Peyer's patch (tissue), 4 donors: ENCODE measurements around the gene ZNF329.

Experiments
- CTCF ChIP-seq, 6 experiments: fragments of 450-650 bp in 4 of 6; fragments of 200-600 bp in 2 of 6; sonication (generic) in 1 of 6; IDR thresholded peaks; one replicate each; pipeline ENCODE4 v1.5.1; 2017 to 2019; ENCODE audit warnings: antibody characterized with exemption in 6 of 6, mild to moderate bottlenecking in 3 of 6, moderate library complexity in 1 of 6
- POLR2A ChIP-seq, 2 donors: fragments of 450-650 bp; IDR thresholded peaks; one replicate each; pipeline ENCODE4 v1.5.1; 2017; ENCODE audit warnings: antibody characterized with exemption in 2 of 2, mild to moderate bottlenecking in 2 of 2, moderate library complexity in 2 of 2

GRCh38 chr19:58154287-58154678 lies 3.7 kb upstream of the ZNF329 start:
- TF ChIP-seq CTCF (IDR thresholded peaks at IDR 0.05) (no peak), POLR2A (IDR thresholded peaks at IDR 0.05) (no peak)
